Tibial nerve (tissue), 3 donors: ENCODE data around the gene SCEL.

ENCODE experiments used
- CTCF ChIP-seq, 5 experiments: fragments of 200-600 bp in 3 of 5; fragments of 450-650 bp in 2 of 5; sonication (generic) in 3 of 5; IDR thresholded peaks; one replicate each; pipeline ENCODE4 v1.5.1; 2016 to 2019; ENCODE audit warnings: antibody characterized with exemption in 5 of 5, mild to moderate bottlenecking in 3 of 5, moderate library complexity in 2 of 5
- POLR2A ChIP-seq, 2 donors: fragments of 450-650 bp; IDR thresholded peaks; one replicate each; pipeline ENCODE4 v1.6.1; 2017; ENCODE audit warnings: antibody characterized with exemption in 2 of 2, mild to moderate bottlenecking in 2 of 2, moderate library complexity in 2 of 2

GRCh38 chr13:77548095-77548494 lies 12.6 kb downstream of the SCEL start:
- TF ChIP-seq POLR2A (IDR thresholded peaks at IDR 0.05): no peak
- no peak for TF ChIP-seq CTCF (IDR thresholded peaks at IDR 0.05)
